GM18526 (cell line): ENCODE data around the gene ZNF133.

Experiments
- POLR2A ChIP-seq: IDR thresholded peaks from 3 replicates; pipeline ENCODE4 v1.6.1; 2011; ENCODE audit not compliant: insufficient read length; ENCODE audit errors: extremely low read depth

Gene ZNF133

GRCh38 chr20:18321976-18322950 lies 33.9 kb downstream of the ZNF133 start:
- TF ChIP-seq POLR2A = no peak

- no peak for TF ChIP-seq POLR2A
Observed at GRCh38 chr20:18323705-18324104, 35.4 kb downstream of the ZNF133 start.

GRCh38 chr20:18324596-18325089 lies 36.3 kb downstream of the ZNF133 start:
- TF ChIP-seq POLR2A = no peak

GRCh38 chr20:18326990-18327389 lies 38.7 kb downstream of the ZNF133 start:
- TF ChIP-seq POLR2A = no peak

GRCh38 chr20:18331694-18332093 lies 43.4 kb downstream of the ZNF133 start:
- no peak for TF ChIP-seq POLR2A

- TF ChIP-seq POLR2A = no peak
Observed at GRCh38 chr20:18359854-18360253, 71.5 kb downstream of the ZNF133 start.

GRCh38 chr20:18360635-18361034 lies 72.3 kb downstream of the ZNF133 start:
- TF ChIP-seq POLR2A = no peak

GRCh38 chr20:18361678-18362077 lies 73.4 kb downstream of the ZNF133 start:
- no peak for TF ChIP-seq POLR2A

GRCh38 chr20:18362916-18363315 lies 74.6 kb downstream of the ZNF133 start:
- no peak for TF ChIP-seq POLR2A

- TF ChIP-seq POLR2A = no peak
Observed at GRCh38 chr20:18363708-18364107, 75.4 kb downstream of the ZNF133 start.

- TF ChIP-seq POLR2A = no peak
Observed at GRCh38 chr20:18364768-18365167, 76.4 kb downstream of the ZNF133 start.
